IPS DF 6.9 (cell line): ENCODE data around the gene DUSP22.
"Not testable (repeated sequence)": the region's sequence is repeated elsewhere in the genome, so short reads cannot be mapped to it uniquely, and the experiment has no call there.

Experiments used
- DNase-seq: peaks from one replicate; pipeline ENCODE4 v3.0.0-alpha.2; 2013; ENCODE audit warnings: low read depth, low spot score
- H3K27ac ChIP-seq: one replicate; pipeline ENCODE4 v1.5.1; 2013; ENCODE audit warnings: low read length, control low read depth
- H3K27me3 ChIP-seq: 2 replicates; pipeline ENCODE4 v1.6.1; 2013; ENCODE audit warnings: mild to moderate bottlenecking, low read length; ENCODE audit not compliant: control insufficient read depth, insufficient read depth
- H3K36me3 ChIP-seq: 2 replicates; pipeline ENCODE4 v1.6.1; 2013; ENCODE audit warnings: low read length; ENCODE audit not compliant: control insufficient read depth, insufficient read depth
- H3K4me1 ChIP-seq: 2 replicates; pipeline ENCODE4 v1.6.1; 2013; ENCODE audit warnings: low read length; ENCODE audit not compliant: control insufficient read depth, insufficient read depth
- H3K4me3 ChIP-seq: 2 replicates; pipeline ENCODE4 v1.5.1; 2013; ENCODE audit warnings: mild to moderate bottlenecking, low read length
- H3K9me3 ChIP-seq: 2 replicates; pipeline ENCODE4 v1.6.1; 2013; ENCODE audit warnings: low read length, inconsistent platforms; ENCODE audit not compliant: control insufficient read depth, insufficient read depth
- WGBS: extraction: QIAGEN DNeasy Blood & Tissue Kit; methylation state at CpG from one replicate; pipeline ENCODE4 v1.1.7; 2013; ENCODE audit warnings: mixed read lengths, missing lambda C conversion rate; ENCODE audit not compliant: insufficient read length, insufficient coverage; 5-methylcytosine and 5-hydroxymethylcytosine counted together

Gene DUSP22, protein sequence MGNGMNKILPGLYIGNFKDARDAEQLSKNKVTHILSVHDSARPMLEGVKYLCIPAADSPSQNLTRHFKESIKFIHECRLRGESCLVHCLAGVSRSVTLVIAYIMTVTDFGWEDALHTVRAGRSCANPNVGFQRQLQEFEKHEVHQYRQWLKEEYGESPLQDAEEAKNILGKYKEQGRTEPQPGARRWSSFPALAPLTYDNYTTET

DNA sequence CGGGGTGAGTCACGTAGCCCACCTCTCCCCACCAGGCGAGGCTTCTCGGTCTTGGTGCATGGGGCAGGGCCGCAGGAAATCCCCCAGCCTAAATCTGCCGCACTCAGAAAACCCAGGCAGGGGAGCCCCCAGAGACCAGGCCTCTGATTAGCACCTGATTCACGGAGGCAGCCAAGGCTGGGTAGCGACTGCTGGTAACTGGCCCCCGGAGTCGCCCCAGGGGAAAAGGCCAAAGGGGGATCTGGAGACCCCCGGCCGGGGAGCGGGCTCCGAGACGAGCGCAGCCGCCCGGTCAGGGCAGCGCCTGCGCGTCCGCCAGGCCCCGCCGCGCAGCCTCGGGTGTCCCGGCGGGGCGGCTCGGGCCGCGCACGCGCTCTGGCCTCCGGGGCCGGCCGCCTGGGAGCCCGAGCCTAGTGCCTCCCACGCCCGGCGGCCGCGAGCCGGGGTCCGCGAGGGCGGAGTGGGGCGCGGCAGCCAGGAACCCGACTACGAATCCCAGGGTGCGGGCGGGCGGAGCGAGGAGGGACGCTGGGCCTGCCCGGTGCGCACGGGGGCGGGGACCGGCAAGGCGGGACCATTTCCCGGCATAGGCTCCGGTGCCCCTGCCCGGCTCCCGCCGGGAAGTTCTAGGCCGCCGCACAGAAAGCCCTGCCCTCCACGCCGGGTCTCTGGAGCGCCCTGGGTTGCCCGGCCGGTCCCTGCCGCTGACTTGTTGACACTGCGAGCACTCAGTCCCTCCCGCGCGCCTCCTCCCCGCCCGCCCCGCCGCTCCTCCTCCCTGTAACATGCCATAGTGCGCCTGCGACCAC, at the start of gene DUSP22:
Gene DUSP22 (plus strand): TSS at position 791 of the 809 bp plus-strand sequence. CDS start 53 bp downstream, outside the sequence.
- Histone ChIP-seq H3K4me1 (peaks cover 2% of the 10 kb centered on the region), H3K9me3 (no peaks in the 10 kb centered on the region), H3K27ac (no peak within 1 kb of the TSS), H3K4me3 (peak within 1 kb of the TSS; percentile 57), H3K36me3 (no peaks in the 10 kb centered on the region), H3K27me3 (no peaks in the 10 kb centered on the region)
- no CpG with 5 or more reads among the region's 85 CpGs for WGBS
- no peak for DNase-seq

- Histone ChIP-seq H3K36me3 (no peaks in the 10 kb centered on the region), H3K27ac (no peak overlapping the region), H3K27me3 (no peaks in the 10 kb centered on the region), H3K4me1 (no peaks in the 10 kb centered on the region), H3K9me3 (no peaks in the 10 kb centered on the region), H3K4me3 (no peak overlapping the region)
- no peak for DNase-seq
- no CpG with 5 or more reads among the region's 8 CpGs for WGBS
These were observed 45.9 kb upstream of the DUSP22 start for GRCh38 chr6:246352-246751.

GRCh38 chr6:247351-247750, 44.9 kb upstream of the DUSP22 start:
- no CpG with 5 or more reads among the region's 5 CpGs for WGBS
- Histone ChIP-seq H3K36me3 (no peaks in the 10 kb centered on the region), H3K27ac (no peak overlapping the region), H3K9me3 (no peaks in the 10 kb centered on the region), H3K4me3 (no peak overlapping the region), H3K4me1 (no peaks in the 10 kb centered on the region), H3K27me3 (no peaks in the 10 kb centered on the region)
- no peak for DNase-seq

- not testable (repeated sequence) for H3K27ac ChIP-seq, DNase-seq, H3K9me3 ChIP-seq, H3K4me1 ChIP-seq, H3K27me3 ChIP-seq, H3K4me3 ChIP-seq, H3K36me3 ChIP-seq
- no CpG with 5 or more reads among the region's 6 CpGs for WGBS
These were observed 44.2 kb upstream of the DUSP22 start for GRCh38 chr6:248046-248445.

- Histone ChIP-seq H3K36me3 (no peaks in the 10 kb centered on the region), H3K4me3 (no peak overlapping the region), H3K9me3 (no peaks in the 10 kb centered on the region), H3K27ac (no peak overlapping the region), H3K4me1 (no peaks in the 10 kb centered on the region), H3K27me3 (no peaks in the 10 kb centered on the region)
- no peak for DNase-seq
These were observed 41.6 kb upstream of the DUSP22 start for GRCh38 chr6:250676-251075.

DNA sequence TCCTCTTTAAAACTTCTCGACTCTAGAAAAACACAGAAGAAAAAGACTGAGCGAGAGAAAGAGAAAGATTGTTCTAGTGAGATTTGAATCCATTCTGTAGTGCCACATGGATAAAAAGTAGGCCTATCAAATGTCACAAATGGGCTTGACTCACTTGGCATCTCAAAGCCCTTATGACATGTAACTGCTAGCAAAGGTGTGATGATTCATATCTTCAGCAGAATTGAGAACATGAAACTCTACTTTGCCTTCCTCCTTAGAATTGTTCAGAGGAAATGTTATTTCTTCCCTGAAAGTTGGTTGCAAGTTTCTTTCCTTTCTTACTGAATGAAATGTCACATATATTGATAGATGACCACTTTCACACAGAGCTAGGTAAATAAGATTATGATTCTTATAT, 40.4 kb upstream of the DUSP22 start:
- no peak overlapping the region for H3K4me3 ChIP-seq
- no CpG with 5 or more reads among the region's 2 CpGs for WGBS
- no peak for DNase-seq
- H3K4me1 ChIP-seq = no peaks in the 10 kb centered on the region
- H3K9me3 ChIP-seq = no peaks in the 10 kb centered on the region
- no peaks in the 10 kb centered on the region for H3K36me3 ChIP-seq
- H3K27ac ChIP-seq = no peak overlapping the region
- no peaks in the 10 kb centered on the region for H3K27me3 ChIP-seq

GRCh38 chr6:252775-253535, 39.3 kb upstream of the DUSP22 start:
- Histone ChIP-seq H3K9me3 (no peaks in the 10 kb centered on the region), H3K4me3 (no peak overlapping the region)
- 100% methylated on average over 2 of the region's 8 CpGs for WGBS

GRCh38 chr6:254016-254415, 38.3 kb upstream of the DUSP22 start:
- Histone ChIP-seq H3K4me3 (no peak overlapping the region), H3K27ac (no peak overlapping the region), H3K9me3 (no peaks in the 10 kb centered on the region), H3K36me3 (no peaks in the 10 kb centered on the region), H3K4me1 (no peaks in the 10 kb centered on the region), H3K27me3 (no peaks in the 10 kb centered on the region)
- no peak for DNase-seq
- no CpG with 5 or more reads among the region's 8 CpGs for WGBS

More at GRCh38 chr6:252775-253535, 39.3 kb upstream of the DUSP22 start:
- Histone ChIP-seq H3K36me3 (no peaks in the 10 kb centered on the region), H3K4me1 (no peaks in the 10 kb centered on the region), H3K27ac (no peak overlapping the region), H3K27me3 (no peaks in the 10 kb centered on the region)
- DNase-seq = no peak

DNA sequence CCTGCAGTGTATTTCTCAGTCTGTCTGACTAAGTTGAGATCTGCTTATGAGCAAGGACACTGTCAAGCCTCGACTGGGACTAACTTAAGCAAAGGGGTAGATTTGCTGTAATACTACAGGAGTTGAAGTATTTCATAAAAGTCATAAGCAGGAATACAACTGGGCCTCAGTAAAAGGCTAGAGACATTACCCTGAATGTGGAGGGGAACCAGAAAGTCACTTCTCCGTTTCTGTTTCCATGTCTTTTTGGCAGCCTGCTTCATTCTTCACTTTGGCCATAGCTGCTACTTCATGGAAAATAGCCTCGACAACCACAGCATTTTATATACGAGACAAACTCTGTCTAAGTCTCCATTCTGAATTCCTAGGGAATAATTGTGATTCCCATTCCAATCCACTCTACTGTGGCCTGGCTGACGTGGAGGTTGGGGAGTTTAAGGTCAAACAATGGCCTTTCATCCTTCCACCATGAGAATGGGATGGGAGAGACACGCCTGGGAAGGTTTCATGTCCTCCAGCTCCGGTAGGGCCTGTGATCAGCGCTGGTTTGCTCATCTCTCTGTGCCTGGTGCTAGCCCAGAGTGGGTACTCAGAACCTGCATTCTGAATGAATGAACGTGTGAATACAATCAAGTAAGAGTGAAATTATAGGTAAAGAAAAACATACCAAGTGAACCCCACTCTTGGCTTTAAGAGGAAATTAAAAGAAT, 37.1 kb upstream of the DUSP22 start:
- no peaks in the 10 kb centered on the region for H3K36me3 ChIP-seq
- no peak overlapping the region for H3K4me3 ChIP-seq
- no CpG with 5 or more reads among the region's 9 CpGs for WGBS
- no peaks in the 10 kb centered on the region for H3K9me3 ChIP-seq
- H3K27me3 ChIP-seq = no peaks in the 10 kb centered on the region
- H3K27ac ChIP-seq = no peak overlapping the region
- H3K4me1 ChIP-seq = no peaks in the 10 kb centered on the region
- DNase-seq = no peak

DNA sequence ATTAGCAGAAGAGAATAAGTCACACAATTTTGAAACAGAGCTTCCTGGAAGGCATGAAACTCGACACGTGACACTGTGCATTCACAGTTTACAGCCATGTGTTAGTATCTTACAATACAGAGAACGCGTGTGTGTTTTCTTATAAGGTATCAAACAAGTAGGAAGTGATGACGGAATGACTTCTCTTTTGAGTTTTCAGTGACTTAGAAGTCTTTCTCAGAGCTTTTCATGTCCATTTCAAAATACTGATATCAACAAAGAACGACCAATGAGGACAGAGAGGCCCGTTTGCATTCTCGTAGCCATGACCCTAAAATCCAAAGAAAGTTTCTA, 36.6 kb upstream of the DUSP22 start:
- no CpG with 5 or more reads among the region's 8 CpGs for WGBS
- DNase-seq = no peak
- Histone ChIP-seq H3K27me3 (no peaks in the 10 kb centered on the region), H3K4me3 (no peak overlapping the region), H3K4me1 (no peaks in the 10 kb centered on the region), H3K9me3 (no peaks in the 10 kb centered on the region), H3K27ac (no peak overlapping the region), H3K36me3 (no peaks in the 10 kb centered on the region)
